GM10248 (cell line): Measurements from ENCODE around the gene GALNT9.

Source experiments
- CTCF ChIA-PET: fragments of 300-600 bp; sonication (Branson Sonifier 250); formaldehyde crosslinking; extraction: SDS; loops from one replicate; lab custom pipeline; 2021; ENCODE audit warnings: antibody characterized with exemption; lab: Yijun Ruan, JAX
- POLR2A ChIA-PET: fragments of 350-650 bp; sonication (Branson Sonifier 250); formaldehyde crosslinking; extraction: SDS; loops from one replicate; lab custom pipeline; 2020; ENCODE audit warnings: antibody characterized with exemption; lab: Yijun Ruan, JAX
- DNase-seq: peaks from one replicate; pipeline ENCODE4 v3.0.0; 2012; ENCODE audit errors: extremely low spot score
- TF ChIP-seq, protein P1 (sequence below): IDR thresholded peaks from 2 replicates; pipeline ENCODE4 v1.5.1; 2012; ENCODE audit warnings: mild to moderate bottlenecking, low read depth; ENCODE audit errors: extremely low read depth, missing control alignments, control extremely low read depth

GALNT9 gene

DNA sequence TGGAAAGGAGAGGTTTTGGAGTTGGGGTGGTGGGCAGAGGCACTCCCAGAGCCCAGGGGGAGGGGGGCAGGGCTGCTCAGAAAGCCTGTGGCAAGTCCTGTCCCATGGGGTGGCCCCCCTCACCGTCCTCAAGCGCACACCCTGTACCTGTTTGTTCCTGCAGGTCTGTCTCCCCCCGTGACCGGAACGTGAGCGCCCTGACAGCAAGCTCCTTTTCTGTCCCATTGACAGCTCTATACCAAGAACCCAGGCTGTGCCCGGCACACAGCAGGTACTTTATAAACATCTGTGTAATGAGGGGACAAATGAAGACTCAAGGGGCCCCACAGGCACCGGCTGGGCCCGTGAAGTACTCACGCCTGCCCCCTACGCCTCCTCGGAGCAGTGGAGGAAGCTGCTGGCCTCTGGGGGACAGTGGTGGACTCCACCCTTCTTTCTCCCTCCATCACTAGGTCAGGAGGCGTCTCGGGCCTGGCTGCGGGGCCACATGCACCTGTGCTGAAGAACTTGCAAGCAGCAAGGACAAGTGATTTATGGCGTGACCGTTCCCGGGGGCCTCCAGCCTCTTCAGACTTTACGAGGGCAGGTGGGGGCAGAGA, 65.8 kb downstream of the GALNT9 start:
- TF ChIP-seq, protein P1, sequence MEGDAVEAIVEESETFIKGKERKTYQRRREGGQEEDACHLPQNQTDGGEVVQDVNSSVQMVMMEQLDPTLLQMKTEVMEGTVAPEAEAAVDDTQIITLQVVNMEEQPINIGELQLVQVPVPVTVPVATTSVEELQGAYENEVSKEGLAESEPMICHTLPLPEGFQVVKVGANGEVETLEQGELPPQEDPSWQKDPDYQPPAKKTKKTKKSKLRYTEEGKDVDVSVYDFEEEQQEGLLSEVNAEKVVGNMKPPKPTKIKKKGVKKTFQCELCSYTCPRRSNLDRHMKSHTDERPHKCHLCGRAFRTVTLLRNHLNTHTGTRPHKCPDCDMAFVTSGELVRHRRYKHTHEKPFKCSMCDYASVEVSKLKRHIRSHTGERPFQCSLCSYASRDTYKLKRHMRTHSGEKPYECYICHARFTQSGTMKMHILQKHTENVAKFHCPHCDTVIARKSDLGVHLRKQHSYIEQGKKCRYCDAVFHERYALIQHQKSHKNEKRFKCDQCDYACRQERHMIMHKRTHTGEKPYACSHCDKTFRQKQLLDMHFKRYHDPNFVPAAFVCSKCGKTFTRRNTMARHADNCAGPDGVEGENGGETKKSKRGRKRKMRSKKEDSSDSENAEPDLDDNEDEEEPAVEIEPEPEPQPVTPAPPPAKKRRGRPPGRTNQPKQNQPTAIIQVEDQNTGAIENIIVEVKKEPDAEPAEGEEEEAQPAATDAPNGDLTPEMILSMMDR, result no peak
- ChIA-PET CTCF (no interaction called here), POLR2A (no interaction called here)
- no peak for DNase-seq

DNA sequence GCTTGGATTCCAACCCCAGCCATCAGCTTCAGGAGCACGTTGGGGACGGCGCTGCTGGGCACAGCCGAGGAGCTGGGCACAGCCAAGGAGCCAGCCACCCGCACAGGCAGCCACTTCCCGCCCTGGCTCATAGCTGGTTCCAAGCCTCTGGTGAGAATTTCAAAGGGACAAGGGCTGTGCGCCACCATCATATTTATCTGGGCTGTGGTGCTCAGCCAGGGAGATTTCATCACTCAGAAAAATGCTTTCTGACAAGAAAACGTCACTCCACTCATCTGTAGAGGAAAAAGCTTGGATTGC, 66.4 kb downstream of the GALNT9 start:
- POLR2A ChIA-PET, result no interaction called here
- CTCF ChIA-PET, result interaction anchor here (1.9 kb wide), 1 partner anchor 11 kb away, joined by 5 read pairs; no protein-coding TSS in a partner anchor
- no peak for DNase-seq
- TF ChIP-seq, protein P1, result no peak

DNA sequence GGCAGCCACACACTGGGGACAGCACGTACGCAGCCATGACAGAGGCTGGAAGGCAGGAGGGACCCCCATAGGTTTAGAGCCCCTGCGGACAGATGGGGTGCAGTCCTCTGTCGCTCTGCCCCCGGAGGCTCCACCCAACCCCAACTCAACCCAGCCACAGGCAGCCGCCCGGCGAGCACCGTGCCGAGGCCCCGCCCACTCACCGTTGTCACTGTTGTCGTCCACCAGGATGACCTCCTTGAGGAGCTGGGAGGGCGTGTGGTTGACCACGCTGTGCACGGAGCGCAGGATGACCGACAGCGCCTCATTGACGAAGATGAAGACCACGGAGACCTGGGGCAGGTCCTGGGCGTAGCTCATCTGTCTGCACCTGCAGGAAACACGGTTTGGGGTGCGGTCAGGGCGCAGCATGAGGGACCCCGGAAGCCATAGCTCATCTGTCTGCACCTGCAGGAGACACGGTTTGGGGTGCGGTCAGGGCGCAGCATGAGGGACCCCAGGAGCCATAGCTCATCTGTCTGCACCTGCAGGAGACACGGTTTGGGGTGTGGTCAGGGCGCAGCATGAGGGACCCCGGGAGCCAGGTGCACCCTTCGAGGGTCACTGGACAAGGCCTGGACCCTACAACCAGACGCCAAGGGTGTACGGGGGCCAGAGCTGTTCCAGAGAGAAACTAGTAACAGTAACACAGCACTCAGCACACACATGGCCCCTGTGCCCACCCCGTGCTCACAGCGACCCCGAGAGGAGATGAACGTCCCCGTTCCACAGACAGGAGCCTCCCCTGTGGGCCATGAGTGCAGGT, 66.9 kb downstream of the GALNT9 start:
- DNase-seq, result no peak
- ChIA-PET CTCF (interaction anchor here (1.9 kb wide), 1 partner anchor 11 kb away, joined by 5 read pairs; no protein-coding TSS in a partner anchor), POLR2A (no interaction called here)
- TF ChIP-seq, protein P1, result no peak

DNA sequence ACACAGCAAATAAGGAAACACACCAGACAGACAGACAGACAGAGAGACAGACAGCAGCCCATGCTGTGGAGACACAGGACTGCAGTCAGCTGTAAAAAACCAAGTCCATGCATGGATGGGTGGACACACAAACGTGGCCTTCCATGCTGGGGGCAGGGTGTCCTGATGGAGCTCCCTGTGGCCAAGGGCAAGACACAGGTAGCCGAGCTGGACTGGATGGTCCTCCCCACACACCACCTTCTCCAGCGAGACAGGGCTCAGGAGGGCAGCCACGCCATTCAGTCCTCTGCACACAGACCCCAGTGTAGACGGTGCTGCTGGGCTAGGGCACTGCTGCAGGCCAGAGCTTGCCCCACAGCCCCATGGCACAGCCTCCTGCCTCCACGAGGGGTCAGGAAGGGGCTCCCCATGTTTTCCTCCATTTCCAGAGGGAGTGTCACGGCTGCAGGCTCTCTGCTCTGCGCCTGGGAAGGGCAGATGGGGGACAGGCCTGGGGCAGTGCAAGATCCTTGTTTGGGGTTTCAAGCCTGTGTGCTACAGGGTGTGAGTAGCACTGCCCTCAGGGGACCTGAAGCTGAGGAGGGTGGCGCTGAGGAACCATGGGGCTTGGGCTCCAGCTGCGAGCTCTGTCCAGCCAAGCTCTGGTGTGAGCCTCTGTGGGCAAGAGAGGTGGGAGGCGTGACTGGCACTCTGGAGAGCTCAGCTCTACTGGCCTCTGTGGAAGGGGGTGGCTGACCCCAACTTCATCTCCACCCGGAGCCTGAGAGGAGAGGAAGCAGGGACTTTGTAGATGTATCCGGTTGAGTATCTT, 67.9 kb downstream of the GALNT9 start:
- DNase-seq, result no peak
- TF ChIP-seq, protein P1, result no peak
- ChIA-PET POLR2A (no interaction called here), CTCF (interaction anchor here (1.9 kb wide), 1 partner anchor 10 kb away, joined by 5 read pairs; no protein-coding TSS in a partner anchor)

DNA sequence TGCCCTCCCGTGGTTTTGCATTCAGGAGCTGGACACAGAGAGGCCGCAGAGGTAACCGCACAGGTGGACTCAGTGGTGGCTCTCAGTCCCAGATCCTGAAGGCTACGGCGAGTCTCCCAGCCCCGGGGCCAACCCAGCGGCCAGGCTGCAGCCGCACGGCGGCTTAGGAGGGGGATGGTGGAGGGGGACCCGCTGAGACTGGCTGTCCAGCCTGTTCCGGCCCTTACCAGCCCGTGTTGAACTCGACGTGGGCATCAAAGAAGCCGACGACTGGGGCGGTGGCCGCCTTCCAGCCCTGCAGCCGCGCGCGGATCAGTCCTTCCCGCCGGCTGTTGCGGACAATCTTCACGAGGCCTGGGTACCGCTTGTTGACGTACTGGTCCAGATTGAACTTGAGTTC, 68.7 kb downstream of the GALNT9 start:
- POLR2A ChIA-PET, result no interaction called here
- no peak for DNase-seq
- CTCF ChIA-PET, result no interaction called here
- TF ChIP-seq, protein P1, result no peak
